CD14-positive monocyte (primary cell): ENCODE data around the gene CCNB1. TPM values are rescaled to one million over a fixed set of nuclear protein-coding genes. Genes with fewer than 3 reads are reported as not detected.
"Not testable (repeated sequence)": the region's sequence is repeated elsewhere in the genome, so short reads cannot be mapped to it uniquely, and the experiment has no call there.

Experiments used
- DNase-seq, 3 donors: peaks; one replicate each; pipeline ENCODE4 v3.0.0-alpha.2; 2011 to 2022
- H2AFZ ChIP-seq: 2 replicates; pipeline ENCODE4 v1.6.0; 2012; ENCODE audit warnings: mild to moderate bottlenecking, low read depth, low read length, inconsistent platforms; ENCODE audit not compliant: insufficient read depth, poor library complexity, severe bottlenecking
- H3K27ac ChIP-seq, 2 donors: 1 replicate in 1 of 2; 2 replicates in 1 of 2; pipeline ENCODE4 v1.5.1; 2012 to 2013; ENCODE audit warnings: low read length in 2 of 2, control low read depth in 1 of 2, inconsistent platforms in 1 of 2, low read depth in 1 of 2, mild to moderate bottlenecking in 1 of 2
- H3K27me3 ChIP-seq, 2 donors: one replicate each; pipeline versions ENCODE4 v1.6.0 to v1.6.1; 2011 to 2013; ENCODE audit warnings: low read length in 2 of 2; ENCODE audit not compliant: control insufficient read depth in 2 of 2, insufficient read depth in 2 of 2
- H3K36me3 ChIP-seq, 2 donors: replicated peaks in 1 of 2; 1 replicate in 1 of 2; 2 replicates in 1 of 2; pipeline versions ENCODE4 v1.5.1 to v1.6.1; 2012 to 2013; ENCODE audit warnings: low read length in 2 of 2, control low read depth in 1 of 2, inconsistent platforms in 1 of 2, mild to moderate bottlenecking in 1 of 2; ENCODE audit not compliant: insufficient read depth in 2 of 2, control insufficient read depth in 1 of 2
- H3K4me1 ChIP-seq, 2 donors: 1 replicate in 1 of 2; 2 replicates in 1 of 2; pipeline versions ENCODE4 v1.5.1 to v1.6.1; 2012 to 2013; ENCODE audit warnings: low read length in 2 of 2, control low read depth in 1 of 2, inconsistent platforms in 1 of 2, mild to moderate bottlenecking in 1 of 2, moderate library complexity in 1 of 2; ENCODE audit not compliant: insufficient read depth in 2 of 2, control insufficient read depth in 1 of 2
- H3K4me2 ChIP-seq: replicated peaks from 2 replicates; pipeline ENCODE3; 2012; ENCODE audit warnings: low read length, moderate library complexity, mild to moderate bottlenecking; ENCODE audit not compliant: poor library complexity, severe bottlenecking; ENCODE audit errors: extremely low read depth
- H3K4me3 ChIP-seq, 3 experiments: fragments of 200-600 bp in 1 of 3; sonication (generic) in 1 of 3; replicated peaks in 1 of 3; 1 replicate in 2 of 3; 2 replicates in 1 of 3; pipeline ENCODE4 v1.5.1; 2011 to 2013; ENCODE audit warnings: low read length in 3 of 3, mild to moderate bottlenecking in 3 of 3, control low read depth in 2 of 3, low read depth in 2 of 3, inconsistent platforms in 1 of 3, moderate library complexity in 1 of 3
- H3K79me2 ChIP-seq: 2 replicates; pipeline ENCODE4 v1.6.0; 2012; ENCODE audit warnings: mild to moderate bottlenecking, control low read depth, inconsistent platforms, low read length, moderate library complexity; ENCODE audit not compliant: insufficient read depth
- H3K9ac ChIP-seq: 2 replicates; pipeline ENCODE4 v1.6.0; 2017; ENCODE audit warnings: low read length, mild to moderate bottlenecking; ENCODE audit not compliant: insufficient read depth, poor library complexity, severe bottlenecking
- H3K9me3 ChIP-seq, 2 donors: replicated peaks in 1 of 2; 1 replicate in 1 of 2; 2 replicates in 1 of 2; pipeline versions ENCODE4 v1.5.1 to v1.6.1; 2012 to 2013; ENCODE audit warnings: low read length in 2 of 2, control low read depth in 1 of 2; ENCODE audit not compliant: control insufficient read depth in 1 of 2, insufficient read depth in 1 of 2
- H4K20me1 ChIP-seq: 2 replicates; pipeline ENCODE4 v1.6.0; 2012; ENCODE audit warnings: mild to moderate bottlenecking, low read length, control low read depth, moderate library complexity; ENCODE audit not compliant: insufficient read depth
- H3K27ac Mint-ChIP-seq, 7 donors: one replicate each; pipeline ENCODE4 v1.8.0; 2020; ENCODE audit warnings: mild to moderate bottlenecking in 7 of 7, mixed read lengths in 7 of 7, moderate library complexity in 6 of 7, inconsistent platforms in 2 of 7
- H3K27me3 Mint-ChIP-seq, 3 donors: one replicate each; pipeline ENCODE4 v1.8.0; 2021 to 2022; ENCODE audit warnings: low read depth in 3 of 3, mild to moderate bottlenecking in 3 of 3, mixed read lengths in 3 of 3, moderate library complexity in 3 of 3, inconsistent platforms in 1 of 3
- H3K36me3 Mint-ChIP-seq, 2 donors: one replicate each; pipeline ENCODE4 v1.8.0; 2020; ENCODE audit warnings: mixed read lengths in 2 of 2, inconsistent platforms in 1 of 2, mild to moderate bottlenecking in 1 of 2
- H3K4me1 Mint-ChIP-seq: one replicate; pipeline ENCODE4 v1.8.0; 2020; ENCODE audit warnings: mild to moderate bottlenecking, mixed read lengths
- H3K4me3 Mint-ChIP-seq, 2 donors: one replicate each; pipeline ENCODE4 v1.8.0; 2020; ENCODE audit warnings: mild to moderate bottlenecking in 2 of 2, mixed read lengths in 2 of 2, moderate library complexity in 1 of 2
- H3K9me3 Mint-ChIP-seq, 7 donors: one replicate each; pipeline ENCODE4 v1.8.0; 2020 to 2022; ENCODE audit warnings: mixed read lengths in 7 of 7, mild to moderate bottlenecking in 6 of 7, moderate library complexity in 6 of 7, inconsistent platforms in 2 of 7
- WGBS: methylation state at CpG from one replicate; pipeline ENCODE4 v1.1.5; 2013; ENCODE audit warnings: missing lambda C conversion rate; ENCODE audit not compliant: insufficient coverage; 5-methylcytosine and 5-hydroxymethylcytosine counted together
- intact Hi-C, 2 donors: fragments of 100-400 bp; cut with micrococcal nuclease; formaldehyde crosslinking; loops; one replicate each; pipeline versions ENCODE4 v1.15.0 to v1.15.1; 2023
- polyA plus RNA-seq, 3 donors: library from polyadenylated mRNA; depleted of rRNA in 1 of 3; unstranded in 2 of 3; stranded (reverse) in 1 of 3; fragments of 300-500 nt in 2 of 3; fragments of >200 nt in 1 of 3; fragmentation: Illumina TruSeq in 2 of 3; gene quantifications; 1 replicate in 2 of 3; 2 replicates in 1 of 3; pipeline ENCODE4 v1.2.3, GENCODE V29; 2012 to 2021
- TF ChIP-seq, protein P1 (sequence below): fragments of 200-600 bp; IDR thresholded peaks from one replicate; pipeline ENCODE4 v1.8.0; 2022; ENCODE audit warnings: antibody characterized with exemption, mild to moderate bottlenecking

The CCNB1 gene
- polyA plus RNA-seq, 3 donors, result 0.64 to 2.6 (median 1.6) TPM

DNA sequence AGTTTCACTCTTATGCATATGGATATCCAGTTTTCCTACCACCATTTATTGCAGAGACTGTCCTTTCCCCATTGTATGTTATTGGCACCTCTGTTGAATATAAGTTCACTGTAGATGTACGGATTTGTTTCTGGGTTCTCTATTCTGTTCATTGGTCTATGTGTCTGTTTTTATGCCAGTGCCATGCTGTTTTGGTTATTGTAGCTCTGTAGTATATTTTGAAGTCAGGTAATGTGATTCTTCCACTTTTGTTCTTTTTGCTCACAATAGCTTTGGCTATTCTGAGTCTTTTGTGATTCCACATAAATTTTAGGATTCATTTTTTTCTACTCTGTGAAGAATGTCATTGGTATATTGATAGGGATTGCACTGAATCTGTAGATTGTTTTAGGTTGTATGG lies 26.1 kb upstream of the CCNB1 start:
- Histone ChIP-seq H4K20me1 (no peaks in the 10 kb centered on the region), H3K27me3 (no peaks in the 10 kb centered on the region), H3K4me2 (no peak overlapping the region), H3K4me1 (no peaks in the 10 kb centered on the region), H3K79me2 (no peaks in the 10 kb centered on the region), H3K4me3 (no peak overlapping the region), H3K36me3 (no peaks in the 10 kb centered on the region), H3K27ac (no peak overlapping the region), H3K9ac (no peak overlapping the region), H3K9me3 (no peaks in the 10 kb centered on the region), H2AFZ (no peak overlapping the region)
- no peak for DNase-seq
- no peak overlapping the region for H3K4me3 Mint-ChIP-seq
- H3K27ac Mint-ChIP-seq, result no peak overlapping the region
- TF ChIP-seq, protein P1, sequence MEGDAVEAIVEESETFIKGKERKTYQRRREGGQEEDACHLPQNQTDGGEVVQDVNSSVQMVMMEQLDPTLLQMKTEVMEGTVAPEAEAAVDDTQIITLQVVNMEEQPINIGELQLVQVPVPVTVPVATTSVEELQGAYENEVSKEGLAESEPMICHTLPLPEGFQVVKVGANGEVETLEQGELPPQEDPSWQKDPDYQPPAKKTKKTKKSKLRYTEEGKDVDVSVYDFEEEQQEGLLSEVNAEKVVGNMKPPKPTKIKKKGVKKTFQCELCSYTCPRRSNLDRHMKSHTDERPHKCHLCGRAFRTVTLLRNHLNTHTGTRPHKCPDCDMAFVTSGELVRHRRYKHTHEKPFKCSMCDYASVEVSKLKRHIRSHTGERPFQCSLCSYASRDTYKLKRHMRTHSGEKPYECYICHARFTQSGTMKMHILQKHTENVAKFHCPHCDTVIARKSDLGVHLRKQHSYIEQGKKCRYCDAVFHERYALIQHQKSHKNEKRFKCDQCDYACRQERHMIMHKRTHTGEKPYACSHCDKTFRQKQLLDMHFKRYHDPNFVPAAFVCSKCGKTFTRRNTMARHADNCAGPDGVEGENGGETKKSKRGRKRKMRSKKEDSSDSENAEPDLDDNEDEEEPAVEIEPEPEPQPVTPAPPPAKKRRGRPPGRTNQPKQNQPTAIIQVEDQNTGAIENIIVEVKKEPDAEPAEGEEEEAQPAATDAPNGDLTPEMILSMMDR, result no peak
- intact Hi-C loops, result no loop called here
- H3K27me3 Mint-ChIP-seq, result no peaks in the 10 kb centered on the region
- no peaks in the 10 kb centered on the region for H3K36me3 Mint-ChIP-seq
- H3K4me1 Mint-ChIP-seq, result peaks cover 3% of the 10 kb centered on the region
- WGBS, result no CpG with 5 or more reads among the region's 1 CpG
- peaks cover 2 to 18% (median 6%) of the 10 kb centered on the region in 7 donors for H3K9me3 Mint-ChIP-seq

DNA sequence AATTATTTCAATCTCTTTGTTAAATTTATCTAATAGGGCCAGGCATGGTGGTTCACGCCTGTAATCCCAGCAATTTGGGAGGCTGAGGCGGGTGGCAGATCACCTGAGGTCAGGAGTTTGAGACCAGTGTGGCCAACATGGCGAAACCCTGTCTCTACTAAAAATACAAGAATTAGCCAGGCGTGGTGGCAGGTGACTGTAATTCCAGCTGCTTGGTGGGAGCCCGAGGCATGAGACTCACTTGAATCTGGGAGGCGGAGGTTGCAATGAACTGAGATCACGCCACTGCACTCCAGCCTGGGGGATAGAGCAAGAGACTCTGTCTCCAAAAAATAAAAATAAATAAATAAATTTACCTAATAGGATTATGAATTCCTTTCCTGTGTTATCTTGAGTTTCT lies 18.4 kb upstream of the CCNB1 start:
- H3K27me3 Mint-ChIP-seq, H3K27ac ChIP-seq, intact Hi-C loops, H3K4me2 ChIP-seq, H3K36me3 Mint-ChIP-seq, H3K27me3 ChIP-seq, H3K4me3 Mint-ChIP-seq, H3K36me3 ChIP-seq, H2AFZ ChIP-seq, H3K27ac Mint-ChIP-seq, H3K9me3 Mint-ChIP-seq, H3K9me3 ChIP-seq, H3K4me1 Mint-ChIP-seq, DNase-seq, H4K20me1 ChIP-seq, H3K79me2 ChIP-seq, H3K9ac ChIP-seq, H3K4me1 ChIP-seq, H3K4me3 ChIP-seq: not testable (repeated sequence)
- 100% methylated on average over 4 of the region's 7 CpGs for WGBS
